ENCODE data around the gene TLN1. TPM values are rescaled to one million over a fixed set of nuclear protein-coding genes. Genes with fewer than 3 reads are reported as not detected.
A peak's percentile ranks its signal among the peaks of the same experiment; 100 is the strongest.

Gene TLN1
- total RNA-seq, 2 donors from 2014 or later, result 117 to 123 TPM

GRCh38 chr9:35658968-35659220, 73.1 kb downstream of the TLN1 start:
- Mint-ChIP-seq H3K27me3 (ENCODE audit: insufficient read depth) (peaks cover 12% of the 10 kb centered on the region), H3K9me3 (no peaks in the 10 kb centered on the region), H3K4me3 (peak overlapping the region; percentile 76), H3K36me3 (ENCODE audit: low read depth) (peaks cover 27% of the 10 kb centered on the region), H3K27ac (peak overlapping the region; percentile 88), H3K4me1 (peaks cover 13% of the 10 kb centered on the region)
- TF ChIP-seq CTCF (conservative IDR thresholded peaks at IDR 0.05), result no peak
- no peak for DNase-seq
- no peak overlapping the region for H3K27ac ChIP-seq (ENCODE audit: low read depth, low read length)
- peaks cover 26% of the 10 kb centered on the region for H3K36me3 ChIP-seq (ENCODE audit: control insufficient read depth, insufficient read depth, low read length)
- no peaks in the 10 kb centered on the region for H3K4me1 ChIP-seq (ENCODE audit: control insufficient read depth, insufficient read depth, low read length)
- peak overlapping the region; percentile 83 for H3K4me3 ChIP-seq (ENCODE audit: low read length)
- no peaks in the 10 kb centered on the region for H3K27me3 ChIP-seq (ENCODE audit: control insufficient read depth, insufficient read depth, low read length, poor library complexity, severe bottlenecking)
- WGBS, 2 experiments (ENCODE audit: insufficient coverage in 1 of 2, insufficient read length in 1 of 2), result 6% methylated on average over 2 of the region's 2 CpGs; no CpG with 5 or more reads in 1 of the 2 experiments
- H3K9me3 ChIP-seq (ENCODE audit: control insufficient read depth, low read length), result no peaks in the 10 kb centered on the region
- H3K9ac ChIP-seq (ENCODE audit: extremely low read depth, low read length, poor library complexity, severe bottlenecking), result peak overlapping the region; percentile 95

DNA sequence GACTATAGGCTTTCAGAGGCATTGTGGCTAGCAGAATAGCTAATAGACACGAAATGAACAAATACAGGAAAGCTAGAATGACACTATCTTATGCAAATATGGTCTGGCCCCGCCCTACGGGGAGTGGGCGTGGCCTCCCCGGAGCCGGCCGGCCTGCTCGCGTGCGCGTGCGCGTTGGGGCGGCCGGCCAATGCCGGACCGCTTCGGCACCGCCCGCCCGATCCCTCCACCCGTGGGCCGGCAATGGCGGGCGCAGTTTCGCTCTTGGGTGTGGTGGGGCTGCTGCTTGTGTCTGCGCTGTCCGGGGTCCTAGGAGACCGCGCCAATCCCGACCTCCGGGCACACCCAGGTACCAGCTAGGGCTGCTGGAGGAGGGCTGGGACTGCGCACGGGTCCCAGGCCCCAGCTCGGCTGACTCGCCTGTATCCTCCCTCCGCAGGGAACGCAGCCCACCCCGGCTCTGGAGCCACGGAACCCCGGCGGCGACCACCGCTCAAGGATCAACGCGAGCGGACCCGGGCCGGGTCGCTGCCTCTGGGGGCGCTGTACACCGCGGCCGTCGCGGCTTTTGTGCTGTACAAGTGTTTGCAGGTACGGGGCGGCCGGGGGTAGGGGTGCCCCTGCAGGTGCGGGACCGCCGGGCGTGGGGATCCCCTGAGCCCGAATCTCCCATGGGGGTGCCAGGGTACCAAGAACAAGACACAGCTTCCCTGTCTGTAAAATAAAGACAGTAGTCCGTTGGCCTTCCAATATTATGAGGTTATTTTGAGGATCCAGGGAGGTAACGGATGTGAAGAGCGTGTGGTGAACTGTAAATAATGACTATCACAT, 73.6 kb downstream of the TLN1 start, which contains the start of gene CCDC107:
Gene CCDC107 (plus strand): TSS at position 156 of the 831 bp plus-strand sequence. CDS start 88 bp downstream, at position 244.
- H3K27ac ChIP-seq (ENCODE audit: low read depth, low read length), result peak within 1 kb of the TSS; percentile 98
- Mint-ChIP-seq H3K36me3 (ENCODE audit: low read depth) (peaks cover 27% of the 10 kb centered on the region), H3K9me3 (no peaks in the 10 kb centered on the region), H3K4me3 (peak within 1 kb of the TSS; percentile 76), H3K27ac (peak within 1 kb of the TSS; percentile 99), H3K4me1 (peaks cover 10% of the 10 kb centered on the region), H3K27me3 (ENCODE audit: insufficient read depth) (peaks cover 12% of the 10 kb centered on the region)
- H3K9me3 ChIP-seq (ENCODE audit: control insufficient read depth, low read length), result no peaks in the 10 kb centered on the region
- no peaks in the 10 kb centered on the region for H3K27me3 ChIP-seq (ENCODE audit: control insufficient read depth, insufficient read depth, low read length, poor library complexity, severe bottlenecking)
- H3K4me1 ChIP-seq (ENCODE audit: control insufficient read depth, insufficient read depth, low read length), result no peaks in the 10 kb centered on the region
- peak within 1 kb of the TSS; percentile 83 for H3K4me3 ChIP-seq (ENCODE audit: low read length)
- H3K9ac ChIP-seq (ENCODE audit: extremely low read depth, low read length, poor library complexity, severe bottlenecking), result peak within 1 kb of the TSS; percentile 95
- peak; percentile 95 for TF ChIP-seq CTCF (conservative IDR thresholded peaks at IDR 0.05)
- peaks cover 26% of the 10 kb centered on the region for H3K36me3 ChIP-seq (ENCODE audit: control insufficient read depth, insufficient read depth, low read length)
- peak; percentile 94 for DNase-seq
- 2 to 6% methylated on average over 18 to 67 of the region's 67 CpGs for WGBS, 2 experiments (ENCODE audit: insufficient coverage in 1 of 2, insufficient read length in 1 of 2)

DNA sequence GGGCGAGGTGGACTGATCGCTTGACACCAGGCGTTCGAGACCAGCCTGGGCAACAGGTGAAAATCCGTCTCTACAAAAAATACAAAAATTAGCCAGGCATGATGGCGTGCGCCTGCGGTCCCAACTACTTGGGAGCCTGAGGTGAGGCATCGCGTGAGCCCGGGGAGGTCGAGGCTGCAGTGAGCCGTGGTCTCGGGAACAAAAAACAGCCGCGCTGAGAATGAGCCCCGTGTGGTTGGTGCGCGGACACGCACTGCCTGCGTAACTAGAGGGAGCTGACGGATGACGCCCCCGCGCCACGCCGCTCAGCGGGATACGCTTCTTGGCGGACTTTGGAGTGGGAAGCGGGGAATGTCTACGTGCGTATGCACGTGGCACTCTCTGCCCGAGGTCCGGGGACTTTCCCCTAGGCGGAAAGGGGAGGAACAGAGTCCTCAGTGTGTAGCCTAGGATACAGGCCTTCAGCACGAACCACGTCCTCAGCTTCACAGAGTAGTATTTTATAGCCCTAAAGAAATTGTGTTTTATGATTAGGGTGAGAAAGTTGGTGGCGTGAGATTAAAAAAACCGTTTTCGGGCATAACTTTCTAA, 74.4 kb downstream of the TLN1 start, which contains the start of gene RMRP:
Gene RMRP (minus strand): TSS at position 474 of the 591 bp plus-strand sequence.
- H3K27me3 ChIP-seq (ENCODE audit: control insufficient read depth, insufficient read depth, low read length, poor library complexity, severe bottlenecking), result no peaks in the 10 kb centered on the region
- no peaks in the 10 kb centered on the region for H3K9me3 ChIP-seq (ENCODE audit: control insufficient read depth, low read length)
- H3K4me3 Mint-ChIP-seq, result peak within 1 kb of the TSS; percentile 76
- H3K9me3 Mint-ChIP-seq, result no peaks in the 10 kb centered on the region
- peaks cover 9% of the 10 kb centered on the region for H3K4me1 Mint-ChIP-seq
- peak within 1 kb of the TSS; percentile 98 for H3K27ac ChIP-seq (ENCODE audit: low read depth, low read length)
- H3K36me3 Mint-ChIP-seq (ENCODE audit: low read depth), result peaks cover 23% of the 10 kb centered on the region
- H3K9ac ChIP-seq (ENCODE audit: extremely low read depth, low read length, poor library complexity, severe bottlenecking), result peak within 1 kb of the TSS; percentile 95
- TF ChIP-seq CTCF (conservative IDR thresholded peaks at IDR 0.05), result peak; percentile 56
- H3K36me3 ChIP-seq (ENCODE audit: control insufficient read depth, insufficient read depth, low read length), result peaks cover 20% of the 10 kb centered on the region
- H3K4me1 ChIP-seq (ENCODE audit: control insufficient read depth, insufficient read depth, low read length), result no peaks in the 10 kb centered on the region
- peak; percentile 97 for DNase-seq
- peak within 1 kb of the TSS; percentile 99 for H3K27ac Mint-ChIP-seq
- peak within 1 kb of the TSS; percentile 83 for H3K4me3 ChIP-seq (ENCODE audit: low read length)
- 0 to 2% methylated on average over 20 to 42 of the region's 42 CpGs for WGBS, 2 experiments (ENCODE audit: insufficient coverage in 1 of 2, insufficient read length in 1 of 2)
- peaks cover 12% of the 10 kb centered on the region for H3K27me3 Mint-ChIP-seq (ENCODE audit: insufficient read depth)
